Activated naive CD4-positive, alpha-beta T cell treated with anti-CD3 and anti-CD28 coated beads, Interleukin-2, amount 10 ng/mL, durations not matched to agents 7 days and 5 days (primary cell): ENCODE results near the gene SAC3D1.

Source experiments
- CTCF ChIA-PET: fragments of 350-600 bp; sonication (Branson Sonifier 250); formaldehyde crosslinking; loops from one replicate; lab custom pipeline; 2021; ENCODE audit warnings: antibody characterized with exemption; lab: Charles Lee
- DNase-seq: peaks from one replicate; pipeline ENCODE4 v3.0.0-alpha.2; 2020
- H3K27ac Mint-ChIP-seq: one replicate; pipeline ENCODE4 v1.8.0; 2021; ENCODE audit warnings: mild to moderate bottlenecking, moderate library complexity, mixed read lengths
- H3K27me3 Mint-ChIP-seq: one replicate; pipeline ENCODE4 v1.8.0; 2021; ENCODE audit warnings: mild to moderate bottlenecking, mixed read lengths
- H3K36me3 Mint-ChIP-seq: one replicate; pipeline ENCODE4 v1.8.0; 2021; ENCODE audit warnings: mixed read lengths
- H3K4me1 Mint-ChIP-seq: one replicate; pipeline ENCODE4 v1.8.0; 2021; ENCODE audit warnings: mixed read lengths
- H3K4me3 Mint-ChIP-seq: one replicate; pipeline ENCODE4 v1.8.0; 2021; ENCODE audit warnings: mild to moderate bottlenecking, moderate library complexity, mixed read lengths
- H3K9me3 Mint-ChIP-seq: one replicate; pipeline ENCODE4 v1.8.0; 2021; ENCODE audit warnings: mixed read lengths

SAC3D1 gene

DNA sequence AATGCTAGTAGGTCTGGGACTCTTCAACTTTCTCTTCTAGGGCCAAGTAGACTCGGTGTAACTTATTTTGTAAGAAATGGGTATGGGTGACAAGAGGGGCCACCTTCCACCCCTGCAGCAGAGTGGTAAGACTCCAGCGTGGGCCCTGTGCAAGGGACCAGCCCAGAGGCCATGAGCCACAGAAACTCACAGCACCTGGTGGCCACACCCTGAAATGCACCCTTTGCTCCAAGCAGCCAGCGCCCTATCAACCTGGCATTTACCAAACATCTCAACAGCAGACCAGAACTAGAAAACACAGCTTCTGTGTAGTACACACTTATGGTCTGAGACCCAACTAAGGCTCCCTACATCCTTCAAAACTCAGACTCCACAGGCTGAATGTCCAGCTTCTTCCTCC is 37.1 kb downstream of the SAC3D1 start:
- H3K27ac Mint-ChIP-seq: peak overlapping the region; percentile 86
- no peak overlapping the region for H3K4me3 Mint-ChIP-seq
- CTCF ChIA-PET: interaction anchor here (1.0 to 1.4 kb wide), 2 partner anchors 29 to 66 kb away, joined by 4 to 6 read pairs; no protein-coding TSS in a partner anchor

DNA sequence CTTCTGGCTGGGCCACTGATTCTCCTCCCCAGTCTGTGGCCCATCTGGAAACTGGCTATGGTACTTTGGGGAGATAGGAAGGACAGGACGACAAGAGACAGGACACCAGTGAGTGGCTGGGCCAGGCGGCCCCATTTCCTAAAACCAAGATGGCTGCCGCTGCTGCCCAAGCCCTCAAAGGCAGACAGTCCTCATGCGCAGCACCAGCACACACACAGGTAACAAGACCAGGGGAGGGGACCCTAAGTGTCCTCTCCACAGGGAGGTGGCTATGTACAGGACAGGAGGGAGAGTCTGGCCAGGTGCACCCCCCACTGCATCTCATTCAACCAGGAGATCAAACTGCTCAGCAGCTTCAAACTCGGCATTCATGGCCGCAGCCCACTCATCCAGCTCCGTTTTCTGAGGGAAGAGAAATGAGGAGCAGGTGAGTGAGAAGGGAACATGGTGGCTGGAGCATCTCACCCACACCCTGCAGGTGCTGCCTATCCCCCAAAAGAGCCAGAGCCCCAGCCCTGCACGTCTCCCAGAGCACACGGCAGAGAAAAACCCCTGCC is 37.9 kb downstream of the SAC3D1 start:
- Mint-ChIP-seq H3K27me3 (peaks cover 5% of the 10 kb centered on the region), H3K4me3 (no peak overlapping the region), H3K36me3 (peaks cover 62% of the 10 kb centered on the region), H3K9me3 (no peaks in the 10 kb centered on the region), H3K4me1 (peaks cover 55% of the 10 kb centered on the region), H3K27ac (peak overlapping the region; percentile 86)
- CTCF ChIA-PET: interaction anchor here (1.0 kb wide), 1 partner anchor 67 kb away, joined by 6 read pairs; no protein-coding TSS in a partner anchor
- DNase-seq: no peak

More for the DNA sequence above, 37.1 kb downstream of the SAC3D1 start:
- DNase-seq: peak; percentile 84
- peaks cover 50% of the 10 kb centered on the region for H3K4me1 Mint-ChIP-seq
- H3K9me3 Mint-ChIP-seq: no peaks in the 10 kb centered on the region
- H3K36me3 Mint-ChIP-seq: peaks cover 55% of the 10 kb centered on the region
- H3K27me3 Mint-ChIP-seq: no peaks in the 10 kb centered on the region

- Mint-ChIP-seq H3K4me1 (peaks cover 66% of the 10 kb centered on the region), H3K36me3 (peaks cover 58% of the 10 kb centered on the region), H3K27me3 (peaks cover 12% of the 10 kb centered on the region), H3K9me3 (no peaks in the 10 kb centered on the region), H3K27ac (peak overlapping the region; percentile 96), H3K4me3 (peak overlapping the region; percentile 97)
- peak; percentile 30 for DNase-seq
- CTCF ChIA-PET: interaction anchor here (1.0 to 2.2 kb wide), 6 partner anchors 16 to 69 kb away, joined by 3 to 8 read pairs (median 6); partner anchors contain the start of genes ARL2, TM7SF2 and ZNHIT2
These were observed 42.3 kb downstream of the SAC3D1 start for GRCh38 chr11:65083134-65083833.

GRCh38 chr11:65083834-65084597 is 43.0 kb downstream of the SAC3D1 start, which contains the start of the genes CDCA5 and ZFPL1:
Gene CDCA5 (minus strand): TSS chr11:65084040. CDS start chr11:65083978, 62 bp downstream.
Gene ZFPL1 (plus strand): TSS chr11:65084222. CDS start chr11:65084699, 477 bp downstream.
- Mint-ChIP-seq H3K27me3 (peaks cover 12% of the 10 kb centered on the region), H3K4me1 (peaks cover 59% of the 10 kb centered on the region), H3K27ac (peak within 1 kb of the TSS; percentile 96), H3K4me3 (peak within 1 kb of the TSS; percentile 97), H3K36me3 (peaks cover 57% of the 10 kb centered on the region), H3K9me3 (no peaks in the 10 kb centered on the region)
- CTCF ChIA-PET: interaction anchor here (1.3 to 2.2 kb wide), 5 partner anchors 15 to 70 kb away, joined by 4 to 8 read pairs (median 6); partner anchors contain the start of genes ARL2, TM7SF2 and ZNHIT2
- peak; percentile 96 for DNase-seq

DNA sequence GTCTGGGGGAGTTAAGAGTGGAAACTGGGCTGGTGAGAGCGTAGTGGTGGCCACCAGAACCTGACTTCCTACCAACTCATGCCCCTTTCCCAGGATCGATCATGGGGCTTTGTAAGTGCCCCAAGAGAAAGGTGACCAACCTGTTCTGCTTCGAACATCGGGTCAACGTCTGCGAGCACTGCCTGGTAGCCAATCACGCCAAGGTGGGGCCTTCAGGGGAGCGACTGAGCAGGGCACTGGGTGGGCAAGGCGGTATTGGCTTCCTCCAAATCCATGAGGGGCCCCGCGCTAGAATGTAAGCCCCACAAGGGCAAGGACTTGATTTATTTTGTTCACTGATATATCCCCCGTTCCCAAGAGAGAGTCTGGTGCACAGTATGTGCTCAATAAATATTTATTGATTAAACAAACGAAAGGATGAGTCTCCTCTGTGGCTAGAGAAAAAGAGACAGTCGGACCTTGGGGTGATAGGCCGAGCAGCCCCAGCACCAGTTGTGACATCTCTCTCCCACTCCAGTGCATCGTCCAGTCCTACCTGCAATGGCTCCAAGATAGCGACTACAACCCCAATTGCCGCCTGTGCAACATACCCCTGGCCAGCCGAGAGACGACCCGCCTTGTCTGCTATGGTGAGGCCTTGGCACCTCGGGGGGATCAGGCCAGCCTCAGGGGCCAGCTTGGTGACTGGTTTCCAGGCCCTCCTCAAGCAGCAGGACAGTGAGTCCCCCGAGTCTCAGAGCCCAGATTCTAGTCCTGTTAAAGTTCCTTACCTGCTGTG is 43.8 kb downstream of the SAC3D1 start:
- H3K4me3 Mint-ChIP-seq: peak overlapping the region; percentile 97
- peaks cover 12% of the 10 kb centered on the region for H3K27me3 Mint-ChIP-seq
- CTCF ChIA-PET: interaction anchor here (0.8 to 1.7 kb wide), 3 partner anchors 10 to 28 kb away, joined by 3 to 6 read pairs (median 4); no protein-coding TSS in a partner anchor
- no peaks in the 10 kb centered on the region for H3K9me3 Mint-ChIP-seq
- peaks cover 57% of the 10 kb centered on the region for H3K36me3 Mint-ChIP-seq
- H3K27ac Mint-ChIP-seq: peak overlapping the region; percentile 96
- peak; percentile 24 for DNase-seq
- peaks cover 55% of the 10 kb centered on the region for H3K4me1 Mint-ChIP-seq

DNA sequence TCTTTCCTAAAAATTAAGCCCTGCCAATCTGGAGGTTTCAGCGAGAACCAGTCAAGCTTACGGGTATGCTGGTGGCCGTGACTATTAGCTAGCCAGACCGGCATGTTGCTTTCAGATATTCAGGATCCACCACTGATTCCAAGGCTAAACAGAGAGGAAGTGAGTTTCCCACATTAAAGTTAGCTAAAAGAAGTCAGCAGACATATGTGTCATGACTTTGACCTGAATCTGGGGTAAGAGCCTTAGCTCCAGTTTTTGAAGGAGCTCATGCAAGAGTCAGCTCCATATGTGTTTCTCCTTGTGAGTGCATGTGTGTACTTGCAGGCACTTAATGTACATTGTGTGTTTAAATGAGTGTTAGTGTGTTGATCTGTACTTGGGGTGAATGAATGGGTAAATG is 44.4 kb downstream of the SAC3D1 start:
- Mint-ChIP-seq H3K27ac (peak overlapping the region; percentile 96), H3K9me3 (no peaks in the 10 kb centered on the region), H3K36me3 (peaks cover 55% of the 10 kb centered on the region), H3K27me3 (peaks cover 12% of the 10 kb centered on the region), H3K4me1 (peaks cover 50% of the 10 kb centered on the region), H3K4me3 (peak overlapping the region; percentile 97)
- CTCF ChIA-PET: interaction anchor here (0.8 to 1.7 kb wide), 3 partner anchors 9 to 27 kb away, joined by 3 to 6 read pairs (median 4); no protein-coding TSS in a partner anchor
- DNase-seq: no peak

- Mint-ChIP-seq H3K4me3 (no peak overlapping the region), H3K36me3 (peaks cover 46% of the 10 kb centered on the region), H3K4me1 (peaks cover 38% of the 10 kb centered on the region), H3K9me3 (no peaks in the 10 kb centered on the region), H3K27me3 (peaks cover 12% of the 10 kb centered on the region), H3K27ac (no peak overlapping the region)
- DNase-seq: no peak
- CTCF ChIA-PET: no interaction called here
These were observed 45.8 kb downstream of the SAC3D1 start for GRCh38 chr11:65086809-65087208.

- DNase-seq: no peak
- CTCF ChIA-PET: no interaction called here
- Mint-ChIP-seq H3K4me1 (peaks cover 34% of the 10 kb centered on the region), H3K9me3 (no peaks in the 10 kb centered on the region), H3K4me3 (no peak overlapping the region), H3K27me3 (peaks cover 12% of the 10 kb centered on the region), H3K27ac (no peak overlapping the region), H3K36me3 (peaks cover 43% of the 10 kb centered on the region)
These were observed 46.2 kb downstream of the SAC3D1 start for GRCh38 chr11:65087216-65087615.

GRCh38 chr11:65087827-65088226 is 46.8 kb downstream of the SAC3D1 start:
- Mint-ChIP-seq H3K27ac (no peak overlapping the region), H3K27me3 (peaks cover 12% of the 10 kb centered on the region), H3K4me1 (peaks cover 28% of the 10 kb centered on the region), H3K36me3 (peaks cover 39% of the 10 kb centered on the region), H3K4me3 (no peak overlapping the region), H3K9me3 (no peaks in the 10 kb centered on the region)
- DNase-seq: no peak
- CTCF ChIA-PET: interaction anchor here (0.8 kb wide), 1 partner anchor 23 kb away, joined by 3 read pairs; no protein-coding TSS in a partner anchor

- Mint-ChIP-seq H3K9me3 (no peaks in the 10 kb centered on the region), H3K4me1 (peaks cover 15% of the 10 kb centered on the region), H3K4me3 (no peak overlapping the region), H3K27me3 (no peaks in the 10 kb centered on the region), H3K27ac (no peak overlapping the region), H3K36me3 (peaks cover 22% of the 10 kb centered on the region)
- CTCF ChIA-PET: interaction anchor here (0.6 to 1.3 kb wide), 2 partner anchors 21 to 75 kb away, joined by 3 read pairs; no protein-coding TSS in a partner anchor
- DNase-seq: no peak
These were observed 48.6 kb downstream of the SAC3D1 start for GRCh38 chr11:65089621-65090020.

- DNase-seq: no peak
- Mint-ChIP-seq H3K36me3 (peaks cover 17% of the 10 kb centered on the region), H3K9me3 (no peaks in the 10 kb centered on the region), H3K27ac (no peak overlapping the region), H3K4me1 (peaks cover 8% of the 10 kb centered on the region), H3K27me3 (no peaks in the 10 kb centered on the region), H3K4me3 (no peak overlapping the region)
- CTCF ChIA-PET: interaction anchor here (1.1 kb wide), 1 partner anchor 20 kb away, joined by 4 read pairs; no protein-coding TSS in a partner anchor
These were observed 49.6 kb downstream of the SAC3D1 start for GRCh38 chr11:65090628-65091027.
